Common myeloid progenitor, CD34-positive (primary cell): ENCODE results near the gene TRDMT1.

ENCODE experiments used
- CTCF ChIA-PET: fragments of 350-600 bp; sonication (Branson Sonifier 250); formaldehyde crosslinking; loops from one replicate; lab custom pipeline; 2021; ENCODE audit warnings: antibody characterized with exemption; lab: Charles Lee
- POLR2A ChIA-PET: fragments of 350-600 bp; sonication (Branson Sonifier 250); formaldehyde crosslinking; loops from one replicate; lab custom pipeline; 2021; ENCODE audit warnings: antibody characterized with exemption; lab: Charles Lee
- DNase-seq, 3 donors: peaks; one replicate each; pipeline versions ENCODE4 v3.0.0 to v3.0.0-alpha.2; 2013
- H3K27ac ChIP-seq, 2 experiments: 1 replicate in 1 of 2; 2 replicates in 1 of 2; pipeline ENCODE4 v1.7.0; 2013; ENCODE audit warnings: inconsistent platforms in 2 of 2, low read length in 2 of 2, mild to moderate bottlenecking in 2 of 2, low read depth in 1 of 2, moderate library complexity in 1 of 2; ENCODE audit not compliant: severe bottlenecking in 2 of 2, insufficient read depth in 1 of 2, poor library complexity in 1 of 2
- H3K27me3 ChIP-seq, 5 experiments: replicated peaks in 2 of 5; 1 replicate in 3 of 5; 2 replicates in 2 of 5; pipeline versions ENCODE4 v1.6.1 to v1.7.0; 2013; ENCODE audit warnings: low read length in 4 of 5, mild to moderate bottlenecking in 2 of 5, moderate library complexity in 2 of 5, inconsistent platforms in 1 of 5; ENCODE audit not compliant: insufficient read depth in 5 of 5, control insufficient read depth in 4 of 5
- H3K36me3 ChIP-seq, 4 experiments: 1 replicate in 2 of 4; 2 replicates in 2 of 4; pipeline versions ENCODE4 v1.6.1 to v1.7.0; 2013; ENCODE audit warnings: low read length in 3 of 4, control low read depth in 1 of 4, mild to moderate bottlenecking in 1 of 4; ENCODE audit not compliant: control insufficient read depth in 4 of 4, insufficient read depth in 4 of 4
- H3K4me1 ChIP-seq, 4 experiments: 1 replicate in 3 of 4; 2 replicates in 1 of 4; pipeline versions ENCODE4 v1.6.1 to v1.7.1; 2013; ENCODE audit warnings: low read length in 3 of 4, mild to moderate bottlenecking in 3 of 4, control low read depth in 1 of 4, inconsistent platforms in 1 of 4, moderate library complexity in 1 of 4; ENCODE audit not compliant: control insufficient read depth in 4 of 4, insufficient read depth in 4 of 4; ENCODE audit errors: control extremely low read depth in 1 of 4
- H3K4me3 ChIP-seq, 7 experiments: 1 replicate in 4 of 7; 2 replicates in 3 of 7; pipeline versions ENCODE4 v1.5.1 to v1.7.0; 2013; ENCODE audit warnings: mild to moderate bottlenecking in 7 of 7, low read length in 6 of 7, moderate library complexity in 6 of 7, inconsistent platforms in 2 of 7, low read depth in 2 of 7, control low read depth in 1 of 7; ENCODE audit not compliant: insufficient read depth in 4 of 7, control insufficient read depth in 1 of 7; ENCODE audit errors: extremely low read depth in 1 of 7
- H3K9me3 ChIP-seq, 5 experiments: 1 replicate in 4 of 5; 2 replicates in 1 of 5; pipeline versions ENCODE4 v1.6.1 to v1.7.1; 2013; ENCODE audit warnings: low read length in 4 of 5, mild to moderate bottlenecking in 2 of 5, inconsistent platforms in 1 of 5, low read depth in 1 of 5, moderate library complexity in 1 of 5; ENCODE audit not compliant: control insufficient read depth in 4 of 5, insufficient read depth in 2 of 5; ENCODE audit errors: control extremely low read depth in 1 of 5
- WGBS: methylation state at CpG from one replicate; pipeline ENCODE4 v1.1.5; 2013; ENCODE audit not compliant: insufficient coverage; 5-methylcytosine and 5-hydroxymethylcytosine counted together

The TRDMT1 gene

GRCh38 chr10:17217631-17218232, 16.3 kb upstream of the TRDMT1 start:
- Histone ChIP-seq H3K27ac (peak overlapping the region; percentile 100), H3K4me1 (peaks cover 19 to 48% (median 37%) of the 10 kb centered on the region in 4 experiments), H3K27me3 (no peaks in the 10 kb centered on the region), H3K9me3 (no peaks in the 10 kb centered on the region), H3K4me3 (peak overlapping the region in 1 of 7 experiments; percentile 7), H3K36me3 (no peaks in the 10 kb centered on the region)
- CTCF ChIA-PET, result interaction anchor here (1.2 to 3.8 kb wide), 4 partner anchors 9 to 17 kb away, joined by 3 to 20 read pairs (median 12); partner anchors contain the start of gene VIM
- no CpG with 5 or more reads among the region's 1 CpG for whole genome bisulfite sequencing
- DNase-seq, result peak in 1 of 3 donors; percentile 33
- POLR2A ChIA-PET, result no interaction called here

DNA sequence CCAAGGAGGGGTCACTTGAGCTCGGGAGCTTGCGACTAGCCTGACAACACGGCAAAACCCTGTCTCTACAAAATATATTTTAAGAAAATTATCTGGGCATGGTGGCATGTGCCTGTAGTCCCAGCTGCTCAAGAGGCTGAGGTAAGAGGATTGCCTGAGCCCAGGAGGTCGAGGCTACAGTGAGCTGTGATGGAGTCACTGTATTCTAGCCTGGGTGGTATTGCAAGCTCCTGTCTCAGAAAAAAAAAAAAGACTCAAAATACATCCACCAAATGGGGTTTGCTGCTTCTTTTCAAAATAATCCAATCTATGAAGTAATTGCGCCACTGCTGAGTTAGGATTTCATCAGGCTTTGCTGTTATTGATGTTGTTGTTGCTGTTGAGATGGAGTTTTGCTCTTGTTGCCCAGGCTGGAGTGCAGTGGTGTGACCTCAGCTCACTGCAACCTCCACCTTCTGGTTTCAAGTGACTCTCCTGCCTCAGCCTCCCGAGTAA, 15.5 kb upstream of the TRDMT1 start:
- CTCF ChIA-PET, result interaction anchor here (2.3 to 2.8 kb wide), 3 partner anchors 10 to 16 kb away, joined by 18 to 20 read pairs (median 18); partner anchors contain the start of genes TRDMT1 and VIM
- Histone ChIP-seq H3K4me1 (peaks cover 21 to 54% (median 42%) of the 10 kb centered on the region in 4 experiments), H3K27me3 (no peaks in the 10 kb centered on the region), H3K36me3 (no peaks in the 10 kb centered on the region), H3K27ac (peak overlapping the region; percentile 100), H3K9me3 (no peaks in the 10 kb centered on the region), H3K4me3 (peak overlapping the region in 3 of 7 experiments; percentile 11 to 48 (median 39))
- DNase-seq, result peak in 1 of 3 donors; percentile 35
- WGBS, result 92% methylated on average over 2 of the region's 6 CpGs
- POLR2A ChIA-PET, result interaction anchor here (0.7 to 2.4 kb wide), 3 partner anchors 10 to 13 kb away, joined by 3 to 33 read pairs (median 15); partner anchors contain the start of gene VIM

- CTCF ChIA-PET, result interaction anchor here (2.3 to 2.8 kb wide), 3 partner anchors 10 to 16 kb away, joined by 18 to 20 read pairs (median 18); partner anchors contain the start of genes TRDMT1 and VIM
- Histone ChIP-seq H3K4me3 (peak overlapping the region in 3 of 7 experiments; percentile 11 to 48 (median 39)), H3K36me3 (no peaks in the 10 kb centered on the region), H3K9me3 (no peaks in the 10 kb centered on the region), H3K27me3 (no peaks in the 10 kb centered on the region), H3K27ac (peak overlapping the region; percentile 100), H3K4me1 (peaks cover 21 to 54% (median 42%) of the 10 kb centered on the region in 4 experiments)
- WGBS, result 75% methylated on average over 5 of the region's 5 CpGs
- POLR2A ChIA-PET, result interaction anchor here (0.5 to 2.4 kb wide), 5 partner anchors 10 to 193 kb away, joined by 3 to 33 read pairs (median 13); partner anchors contain the start of genes TRDMT1 and VIM
- DNase-seq, result peak; percentile 97 to 99 (median 98)
These were observed 14.9 kb upstream of the TRDMT1 start for GRCh38 chr10:17216217-17216900.

DNA sequence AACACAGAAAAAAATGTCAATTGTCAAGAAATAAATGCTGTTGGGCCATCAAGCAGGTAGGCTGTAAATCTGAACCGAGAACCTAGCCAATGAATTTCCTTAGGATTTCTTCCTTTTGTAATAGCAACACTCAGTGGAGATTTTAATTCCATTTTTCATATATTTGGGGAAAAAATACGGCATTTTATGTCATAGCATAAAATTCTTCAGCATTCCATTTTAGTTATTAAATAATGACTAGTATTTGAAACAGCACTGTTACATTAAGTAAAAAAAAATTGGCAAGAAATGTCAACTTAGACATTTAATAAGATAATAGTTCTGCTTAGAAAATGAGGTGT, 14.3 kb upstream of the TRDMT1 start:
- CTCF ChIA-PET, result interaction anchor here (2.3 to 2.8 kb wide), 3 partner anchors 10 to 15 kb away, joined by 18 to 20 read pairs (median 18); partner anchors contain the start of genes TRDMT1 and VIM
- POLR2A ChIA-PET, result interaction anchor here (1.5 to 2.4 kb wide), 3 partner anchors 9 to 14 kb away, joined by 13 to 33 read pairs (median 15); partner anchors contain the start of genes TRDMT1 and VIM

GRCh38 chr10:17214971-17215781, 13.7 kb upstream of the TRDMT1 start:
- DNase-seq, result peak in 2 of 3 donors; percentile 47 to 57

More for the DNA sequence above, 14.3 kb upstream of the TRDMT1 start:
- WGBS, result no CpG with 5 or more reads among the region's 2 CpGs
- Histone ChIP-seq H3K9me3 (no peaks in the 10 kb centered on the region), H3K36me3 (no peaks in the 10 kb centered on the region), H3K27me3 (no peaks in the 10 kb centered on the region), H3K4me1 (peaks cover 21 to 54% (median 42%) of the 10 kb centered on the region in 4 experiments), H3K4me3 (peak overlapping the region in 3 of 7 experiments; percentile 13 to 42 (median 36)), H3K27ac (peak overlapping the region; percentile 100)
- DNase-seq, result no peak

DNA sequence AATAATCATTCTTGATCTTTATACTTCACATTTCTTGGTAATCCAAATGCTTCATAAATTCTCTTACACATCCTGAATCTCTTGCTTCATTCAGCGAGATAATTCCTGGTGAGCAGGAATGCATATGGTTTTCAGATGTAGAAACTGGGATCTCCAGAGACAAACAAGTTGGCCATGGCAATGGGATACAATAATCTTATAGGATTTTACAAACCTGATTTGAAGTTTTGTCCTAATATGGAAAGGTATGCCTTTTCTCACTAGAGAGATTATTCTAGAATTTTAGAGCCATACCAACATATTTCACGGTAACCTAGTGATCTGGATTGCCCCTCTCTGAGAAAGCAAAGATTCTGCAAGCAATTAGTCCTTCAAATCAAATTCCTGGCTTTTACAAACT, 13.1 kb upstream of the TRDMT1 start:
- Histone ChIP-seq H3K9me3 (no peaks in the 10 kb centered on the region), H3K27me3 (no peaks in the 10 kb centered on the region), H3K36me3 (no peaks in the 10 kb centered on the region), H3K27ac (peak overlapping the region; percentile 100), H3K4me1 (peaks cover 21 to 54% (median 42%) of the 10 kb centered on the region in 4 experiments), H3K4me3 (no peak overlapping the region)
- no peak for DNase-seq
- ChIA-PET POLR2A (interaction anchor here (2.1 kb wide), 1 partner anchor 15 kb away, joined by 5 read pairs; no protein-coding TSS in a partner anchor), CTCF (interaction anchor here (1.3 kb wide), 1 partner anchor 15 kb away, joined by 5 read pairs; no protein-coding TSS in a partner anchor)
- 100% methylated on average over 1 of the region's 2 CpGs for WGBS

More at GRCh38 chr10:17214971-17215781, 13.7 kb upstream of the TRDMT1 start:
- Histone ChIP-seq H3K4me3 (peak overlapping the region in 3 of 7 experiments; percentile 10 to 36 (median 13)), H3K36me3 (no peaks in the 10 kb centered on the region), H3K27ac (peak overlapping the region; percentile 100), H3K27me3 (no peaks in the 10 kb centered on the region), H3K4me1 (peaks cover 21 to 54% (median 42%) of the 10 kb centered on the region in 4 experiments), H3K9me3 (no peaks in the 10 kb centered on the region)
- ChIA-PET POLR2A (interaction anchor here (1.5 to 2.4 kb wide), 3 partner anchors 9 to 14 kb away, joined by 13 to 33 read pairs (median 15); partner anchors contain the start of genes TRDMT1 and VIM), CTCF (interaction anchor here (2.3 to 2.8 kb wide), 3 partner anchors 9 to 15 kb away, joined by 18 to 20 read pairs (median 18); partner anchors contain the start of genes TRDMT1 and VIM)
- WGBS, result 77% methylated on average over 8 of the region's 9 CpGs
